GM19025 (cell line): ENCODE data around the gene KCNK3.
"Not testable (repeated sequence)": the region's sequence is repeated elsewhere in the genome, so short reads cannot be mapped to it uniquely, and the experiment has no call there.

Source experiments
- ATAC-seq: cut with Tn5 transposase; IDR thresholded peaks from one replicate; pipeline ENCODE4 v1.9.1; 2021; ENCODE audit warnings: mild to moderate bottlenecking, low read depth, moderate library complexity; ENCODE audit not compliant: unreplicated experiment

Gene KCNK3

DNA sequence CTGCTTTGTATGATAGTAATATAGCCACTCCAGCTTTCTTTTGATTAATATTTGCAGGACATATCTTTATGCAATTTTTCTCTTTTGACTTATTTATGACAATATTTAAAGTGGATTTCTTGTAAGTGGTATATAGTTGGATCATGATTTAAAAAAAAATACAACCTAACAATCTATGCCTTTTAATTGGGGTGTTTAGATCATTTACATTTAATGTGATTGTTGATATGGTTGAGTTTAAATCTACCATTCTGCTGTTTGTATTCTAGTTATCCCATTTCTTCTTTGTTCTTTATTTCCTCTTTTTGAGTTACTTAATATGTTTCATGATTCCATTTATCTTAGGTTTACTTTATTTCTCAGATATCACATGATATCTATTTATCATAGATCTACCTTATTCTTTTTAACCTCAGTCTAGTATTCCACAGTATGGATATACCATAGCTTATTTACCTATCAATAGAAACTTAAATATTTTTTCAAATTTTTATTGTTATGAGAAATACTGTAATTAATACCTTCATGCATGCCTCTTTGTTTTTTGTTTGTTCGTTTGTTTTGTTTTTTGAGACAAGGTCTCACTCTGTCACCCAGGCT lies 32.1 kb upstream of the KCNK3 start:
- no peak for ATAC-seq

GRCh38 chr2:26665296-26665695 lies 27.2 kb upstream of the KCNK3 start:
- ATAC-seq, result not testable (repeated sequence)

DNA sequence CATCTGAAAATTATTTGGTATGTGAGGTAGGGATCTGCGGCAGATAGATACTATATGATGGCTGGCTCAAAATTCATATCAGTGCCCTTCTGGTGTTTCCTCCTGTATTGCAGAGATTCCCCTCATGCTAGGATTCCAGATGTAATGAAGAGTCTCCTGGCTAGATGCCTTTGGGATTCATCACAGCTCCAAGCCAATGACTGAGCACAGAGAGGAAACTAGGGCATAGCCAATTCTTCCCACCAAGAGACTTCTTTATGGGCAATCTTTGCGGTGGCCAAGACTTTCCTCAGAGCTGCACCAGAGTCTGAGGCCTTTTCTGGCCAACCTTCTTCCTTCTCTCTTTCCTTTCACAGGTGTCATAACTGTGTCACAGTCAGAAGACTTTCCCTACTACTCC lies 25.9 kb upstream of the KCNK3 start:
- no peak for ATAC-seq

GRCh38 chr2:26668041-26668440 lies 24.5 kb upstream of the KCNK3 start:
- no peak for ATAC-seq

DNA sequence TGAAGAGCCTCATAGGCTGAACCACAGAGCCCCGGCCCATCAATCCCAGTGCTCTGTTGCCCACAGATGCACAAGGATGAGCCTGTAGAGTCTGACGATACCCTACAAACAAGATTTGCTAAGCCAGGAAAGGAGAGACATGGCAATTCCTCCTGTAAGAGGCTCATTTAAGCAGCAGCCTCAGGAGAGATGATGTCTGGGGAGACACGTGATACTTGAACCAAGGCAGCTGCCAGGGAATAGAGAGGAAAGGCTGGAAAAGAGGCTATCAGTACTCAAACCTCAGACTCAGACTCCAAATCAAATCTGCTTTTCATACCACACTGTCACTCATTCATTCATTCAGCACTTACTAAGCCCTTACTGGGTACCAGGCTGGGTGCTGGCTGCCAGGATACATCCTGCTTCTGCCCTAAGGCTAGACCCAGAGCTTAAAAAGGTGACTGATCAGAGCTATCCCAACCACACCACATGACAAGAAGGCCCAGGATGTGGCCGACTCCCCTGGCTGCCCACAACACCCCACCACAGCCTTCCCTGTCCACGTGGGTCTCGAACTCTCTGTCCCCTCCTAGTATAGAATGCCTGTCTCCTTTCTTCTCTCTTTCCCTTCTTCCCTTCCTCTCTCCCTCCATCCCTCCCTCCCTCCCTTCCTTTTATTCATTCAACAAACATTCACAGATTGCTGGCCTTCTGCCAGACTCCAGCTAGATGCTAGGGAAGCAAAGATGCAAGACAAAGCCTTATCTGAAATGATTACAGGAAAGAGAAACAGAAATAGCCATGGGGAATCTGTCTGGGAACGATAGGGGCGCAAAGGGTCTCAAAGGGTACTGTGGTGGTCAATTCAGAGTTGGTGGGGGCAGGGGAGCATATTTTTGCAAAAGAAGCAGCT lies 23.4 kb upstream of the KCNK3 start:
- ATAC-seq, result no peak

GRCh38 chr2:26670171-26670570 lies 22.4 kb upstream of the KCNK3 start:
- no peak for ATAC-seq

GRCh38 chr2:26670931-26671460 lies 21.5 kb upstream of the KCNK3 start:
- no peak for ATAC-seq

GRCh38 chr2:26671691-26672090 lies 20.8 kb upstream of the KCNK3 start:
- ATAC-seq, result no peak

DNA sequence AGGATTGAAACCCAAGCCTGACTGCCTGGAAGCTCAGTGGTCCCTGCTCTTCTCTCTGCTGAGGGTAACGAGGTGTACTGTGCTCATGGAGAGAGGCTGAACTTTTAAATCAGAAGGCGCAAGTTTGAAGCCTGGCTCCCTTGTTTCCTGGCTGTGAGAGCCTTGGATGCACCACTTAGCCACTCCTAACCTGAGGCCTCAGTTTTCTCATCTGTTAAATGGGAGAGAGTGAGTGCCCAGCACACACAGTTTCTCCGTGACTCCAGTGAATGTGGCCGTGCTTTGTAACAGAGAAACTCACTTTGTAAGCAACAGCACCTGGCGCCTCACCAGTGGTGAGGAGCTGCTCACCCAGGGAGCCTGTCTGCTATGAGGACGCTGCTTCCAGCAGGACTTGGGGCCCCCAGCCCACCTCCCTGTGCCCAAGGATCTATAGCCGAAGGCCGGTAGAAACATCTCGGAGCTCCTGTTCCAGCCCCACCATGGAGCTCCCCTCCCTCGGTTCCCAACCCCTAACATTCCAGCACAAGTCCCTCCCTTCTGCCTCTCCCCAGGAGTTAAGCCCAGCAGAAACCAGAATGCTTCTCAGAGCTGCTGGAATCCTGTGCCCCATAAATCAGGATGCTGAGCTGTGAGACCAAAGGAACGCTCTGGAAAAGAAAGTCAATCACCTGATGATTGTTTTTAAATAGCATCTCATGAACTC lies 20.3 kb upstream of the KCNK3 start:
- no peak for ATAC-seq

GRCh38 chr2:26672818-26673393 lies 19.6 kb upstream of the KCNK3 start:
- no peak for ATAC-seq

DNA sequence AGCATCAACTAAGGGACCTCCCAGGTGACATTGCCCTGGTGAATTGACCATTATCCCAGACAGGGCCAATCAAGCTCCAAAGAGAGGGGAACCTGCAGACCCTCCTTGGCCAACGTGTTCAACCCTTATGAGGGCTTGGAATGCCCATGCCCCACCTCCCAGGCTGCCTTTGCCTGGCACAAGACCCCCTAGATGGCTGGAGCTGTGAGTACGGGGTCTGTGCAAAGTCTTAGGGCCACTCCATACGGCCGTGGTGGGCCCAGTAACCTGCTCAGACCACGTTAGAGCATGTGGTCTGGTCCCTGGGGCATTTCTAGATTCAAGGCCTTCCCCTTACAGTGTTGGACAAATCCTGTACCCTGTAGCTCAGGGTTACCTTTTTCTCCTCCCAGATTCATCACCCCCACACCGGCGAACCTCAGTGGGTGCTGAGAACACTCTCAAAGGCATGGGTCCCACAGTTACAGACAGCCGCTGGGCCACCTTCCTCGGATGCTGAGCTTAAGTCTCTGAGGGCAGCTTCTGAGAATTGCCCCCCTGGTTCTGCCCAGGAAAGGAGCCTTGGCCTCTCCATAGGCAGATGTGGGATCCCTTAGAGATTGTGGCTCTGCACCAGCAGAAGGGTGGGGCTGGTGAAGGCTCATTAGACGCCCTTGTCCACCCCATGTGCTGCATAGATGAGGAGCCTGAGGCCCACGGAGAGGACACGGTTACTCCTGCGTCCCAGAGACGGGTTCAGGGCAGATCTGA lies 18.3 kb upstream of the KCNK3 start:
- ATAC-seq, result no peak

DNA sequence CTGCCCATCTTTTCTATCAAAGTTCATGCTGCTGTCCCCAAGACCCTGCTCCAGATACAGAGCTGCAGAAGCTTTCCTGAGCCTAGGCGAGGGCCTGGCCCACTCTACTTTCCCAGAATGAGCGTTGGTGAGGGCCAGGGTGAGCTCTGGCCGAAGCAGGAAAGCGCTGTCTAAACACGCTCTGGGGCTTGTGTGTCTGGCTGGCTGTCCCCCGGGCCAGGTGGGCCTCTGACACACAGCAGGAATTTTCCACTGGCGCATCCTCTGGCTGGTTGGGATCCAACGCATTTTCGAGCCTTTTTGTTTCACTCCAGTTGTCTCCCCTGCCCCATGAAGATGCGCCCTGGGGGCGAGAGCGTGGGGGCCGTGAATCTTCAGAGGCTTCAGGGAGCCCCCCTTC lies 17.8 kb upstream of the KCNK3 start:
- no peak for ATAC-seq

DNA sequence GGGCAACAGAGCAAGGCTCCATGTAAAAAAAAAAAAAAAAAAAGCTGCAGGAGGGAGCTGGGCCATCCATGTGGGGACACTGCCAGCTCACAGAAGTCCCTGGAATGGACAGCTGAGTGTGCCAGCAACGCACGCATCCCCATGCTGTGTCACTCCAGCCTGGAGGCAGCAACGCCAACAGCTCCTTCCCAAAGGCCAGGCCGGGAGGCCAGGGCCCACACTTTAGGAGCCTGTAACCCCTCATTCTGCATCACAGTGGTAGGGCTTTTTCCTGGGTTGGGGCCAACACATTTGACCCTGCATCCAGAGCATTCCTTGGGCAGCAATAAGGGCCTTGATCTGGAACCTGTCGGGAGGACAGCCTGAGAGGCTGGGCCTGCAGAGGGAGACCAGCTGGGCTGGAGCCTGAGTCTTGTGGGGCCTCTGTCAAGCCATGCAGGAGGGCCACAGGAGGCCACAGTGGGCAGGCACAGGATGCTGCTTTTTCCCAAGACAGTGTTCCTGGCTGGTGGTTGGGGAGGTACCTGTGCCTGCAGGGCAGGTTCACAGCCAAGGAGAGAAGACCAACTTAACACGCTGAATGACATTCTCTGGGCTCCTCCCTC lies 16.8 kb upstream of the KCNK3 start:
- no peak for ATAC-seq

DNA sequence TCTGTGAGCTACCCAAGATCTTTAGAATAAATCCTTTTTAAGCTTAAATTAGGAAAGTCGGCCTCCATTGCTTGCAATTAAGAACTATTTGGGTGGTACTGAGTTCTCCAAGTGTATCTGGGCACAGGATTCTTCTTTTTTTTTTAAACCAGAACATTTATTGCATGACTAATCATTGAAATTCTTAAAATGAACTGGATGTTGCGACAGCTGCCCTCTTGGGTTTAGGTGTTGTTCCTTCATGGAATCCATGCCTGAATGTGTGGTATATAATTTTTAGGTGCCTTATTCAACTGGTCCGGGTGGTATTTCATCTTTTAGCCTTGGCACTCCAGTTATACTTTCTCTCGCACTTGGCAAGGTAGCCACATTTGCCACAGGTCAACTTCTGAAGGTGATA lies 14.5 kb upstream of the KCNK3 start:
- ATAC-seq, result no peak

DNA sequence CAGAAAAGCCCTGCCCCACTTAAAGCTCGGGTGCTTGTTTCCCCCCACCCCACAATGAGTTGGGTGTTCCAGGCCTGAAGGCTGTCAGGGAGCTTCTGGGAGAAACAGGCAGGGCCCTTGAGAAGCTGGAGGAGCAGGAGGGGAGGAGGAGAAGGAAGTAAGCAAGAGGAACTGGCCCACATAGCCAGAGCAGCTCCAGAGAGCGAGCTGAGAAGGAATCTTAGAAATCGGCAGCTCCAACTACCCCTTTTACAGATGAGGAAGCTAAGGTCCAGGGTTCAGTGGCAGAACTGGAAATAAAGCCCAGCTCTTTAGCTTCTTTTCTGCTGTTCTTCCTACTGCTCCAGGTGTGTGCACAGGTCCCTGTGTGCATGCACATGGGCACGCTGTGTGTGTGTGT lies 12.7 kb upstream of the KCNK3 start:
- ATAC-seq, result no peak

GRCh38 chr2:26681656-26682055 lies 10.9 kb upstream of the KCNK3 start:
- no peak for ATAC-seq

DNA sequence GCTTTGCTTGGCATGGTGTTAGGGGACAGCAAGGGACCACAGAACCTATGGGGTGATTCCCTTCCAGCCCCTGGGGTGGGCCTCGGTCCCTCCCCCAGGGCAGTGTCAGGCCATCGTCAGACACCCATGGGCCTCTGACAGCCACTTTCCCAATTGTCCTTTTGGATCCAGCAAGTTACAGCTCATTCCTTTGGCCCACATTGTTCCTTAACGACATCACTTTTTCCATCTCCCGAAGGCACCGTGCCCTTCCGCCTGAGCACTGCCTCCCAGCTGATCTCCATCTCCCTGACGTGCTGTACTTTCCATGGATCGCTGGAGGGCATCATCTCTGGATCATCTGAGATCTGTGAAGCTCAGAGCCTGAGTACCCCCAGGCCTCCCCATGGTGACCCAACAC lies 10.4 kb upstream of the KCNK3 start:
- ATAC-seq, result no peak

- ATAC-seq, result no peak
Observed at GRCh38 chr2:26683583-26683982, 8.9 kb upstream of the KCNK3 start.

GRCh38 chr2:26685341-26685740 lies 7.2 kb upstream of the KCNK3 start:
- ATAC-seq, result no peak
